Right atrium auricular region (tissue), 2 donors: ENCODE data around the gene SLC22A9. TPM values are rescaled to one million over a fixed set of nuclear protein-coding genes. Genes with fewer than 3 reads are reported as not detected.
"Not testable (repeated sequence)": the region's sequence is repeated elsewhere in the genome, so short reads cannot be mapped to it uniquely, and the experiment has no call there.

Experiments
- DNase-seq: peaks from one replicate; pipeline ENCODE4 v3.0.0-alpha.2; 2019; ENCODE audit warnings: low spot score
- H3K27ac ChIP-seq, 2 donors: fragments of 200-600 bp; sonication (generic); 1 replicate in 1 of 2; 2 replicates in 1 of 2; pipeline ENCODE4 v1.5.1; 2016 to 2019
- H3K27me3 ChIP-seq, 2 donors: fragments of 200-600 bp; sonication (generic); one replicate each; pipeline versions ENCODE4 v1.5.1 to v1.6.0; 2017 to 2019
- H3K36me3 ChIP-seq: fragments of 200-600 bp; sonication (generic); one replicate; pipeline ENCODE4 v1.5.1; 2016
- H3K4me1 ChIP-seq, 2 donors: fragments of 200-600 bp; sonication (generic); one replicate each; pipeline versions ENCODE4 v1.5.1 to v1.6.0; 2017 to 2019
- H3K4me3 ChIP-seq, 2 donors: fragments of 200-600 bp; sonication (generic); 1 replicate in 1 of 2; 2 replicates in 1 of 2; pipeline ENCODE4 v1.5.1; 2017 to 2019; ENCODE audit warnings: mild to moderate bottlenecking in 1 of 2, moderate library complexity in 1 of 2
- H3K9me3 ChIP-seq, 2 donors: fragments of 200-600 bp; sonication (generic); one replicate each; pipeline ENCODE4 v1.5.1; 2019
- total RNA-seq, 2 donors: library from RNA; depleted of rRNA; stranded (reverse); fragments of >200 nt; gene quantifications; one replicate each; pipeline ENCODE4 v1.1.0, GENCODE V29; 2016
- TF ChIP-seq, protein P1 (sequence below), 2 donors: fragments of 200-600 bp; sonication (generic); IDR thresholded peaks; one replicate each; pipeline ENCODE4 v1.5.1; 2019; ENCODE audit warnings: antibody characterized with exemption in 2 of 2

Gene SLC22A9
- not detected for total RNA-seq

DNA sequence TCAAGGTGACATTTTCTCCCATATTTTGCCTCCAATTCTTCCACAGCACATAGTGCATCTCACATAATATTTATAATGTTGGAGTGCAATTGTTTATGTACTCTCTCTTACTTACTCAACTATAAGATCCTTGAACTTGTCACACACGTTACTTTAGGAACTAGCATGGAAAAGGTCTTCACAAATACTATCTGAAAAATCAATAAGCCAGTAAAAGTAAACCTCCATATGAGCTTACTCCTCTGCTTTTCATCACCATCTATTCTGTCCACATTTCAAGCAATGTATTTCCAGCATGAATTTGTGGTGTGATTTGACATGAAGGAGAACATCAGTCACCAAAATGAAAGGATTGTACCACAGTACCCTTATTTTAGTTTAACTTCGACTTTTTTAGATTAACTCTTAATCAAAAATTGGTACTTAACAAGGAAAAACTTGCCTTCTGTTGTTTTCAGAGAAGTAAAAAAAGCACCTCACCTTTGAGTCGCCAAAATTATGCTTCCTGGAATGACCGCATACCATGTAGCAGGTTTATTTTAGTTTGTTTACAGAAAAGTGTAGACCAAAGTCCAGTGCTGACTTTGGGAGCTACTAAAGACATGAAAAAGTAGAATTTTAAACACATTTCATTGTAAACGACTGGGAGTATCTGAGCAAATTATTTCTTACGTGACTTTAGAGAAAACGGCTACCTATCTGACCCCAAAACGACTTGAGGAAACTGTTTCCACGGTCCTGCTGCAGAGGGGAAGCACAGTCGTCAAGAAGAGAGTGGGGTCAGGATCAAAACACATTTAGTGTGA, at the start of gene SLC22A9:
SLC22A9 (plus strand) TSS at position 621 of the 806 bp plus-strand sequence. CDS start 272 bp downstream, outside the sequence.
- Histone ChIP-seq H3K4me3 (no peak within 1 kb of the TSS), H3K27ac (no peak within 1 kb of the TSS), H3K36me3 (no peaks in the 10 kb centered on the region), H3K27me3 (no peaks in the 10 kb centered on the region), H3K9me3 (no peaks in the 10 kb centered on the region), H3K4me1 (no peaks in the 10 kb centered on the region)
- TF ChIP-seq, protein P1, sequence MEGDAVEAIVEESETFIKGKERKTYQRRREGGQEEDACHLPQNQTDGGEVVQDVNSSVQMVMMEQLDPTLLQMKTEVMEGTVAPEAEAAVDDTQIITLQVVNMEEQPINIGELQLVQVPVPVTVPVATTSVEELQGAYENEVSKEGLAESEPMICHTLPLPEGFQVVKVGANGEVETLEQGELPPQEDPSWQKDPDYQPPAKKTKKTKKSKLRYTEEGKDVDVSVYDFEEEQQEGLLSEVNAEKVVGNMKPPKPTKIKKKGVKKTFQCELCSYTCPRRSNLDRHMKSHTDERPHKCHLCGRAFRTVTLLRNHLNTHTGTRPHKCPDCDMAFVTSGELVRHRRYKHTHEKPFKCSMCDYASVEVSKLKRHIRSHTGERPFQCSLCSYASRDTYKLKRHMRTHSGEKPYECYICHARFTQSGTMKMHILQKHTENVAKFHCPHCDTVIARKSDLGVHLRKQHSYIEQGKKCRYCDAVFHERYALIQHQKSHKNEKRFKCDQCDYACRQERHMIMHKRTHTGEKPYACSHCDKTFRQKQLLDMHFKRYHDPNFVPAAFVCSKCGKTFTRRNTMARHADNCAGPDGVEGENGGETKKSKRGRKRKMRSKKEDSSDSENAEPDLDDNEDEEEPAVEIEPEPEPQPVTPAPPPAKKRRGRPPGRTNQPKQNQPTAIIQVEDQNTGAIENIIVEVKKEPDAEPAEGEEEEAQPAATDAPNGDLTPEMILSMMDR (IDR thresholded peaks at IDR 0.05) = no peak
- DNase-seq = no peak

DNA sequence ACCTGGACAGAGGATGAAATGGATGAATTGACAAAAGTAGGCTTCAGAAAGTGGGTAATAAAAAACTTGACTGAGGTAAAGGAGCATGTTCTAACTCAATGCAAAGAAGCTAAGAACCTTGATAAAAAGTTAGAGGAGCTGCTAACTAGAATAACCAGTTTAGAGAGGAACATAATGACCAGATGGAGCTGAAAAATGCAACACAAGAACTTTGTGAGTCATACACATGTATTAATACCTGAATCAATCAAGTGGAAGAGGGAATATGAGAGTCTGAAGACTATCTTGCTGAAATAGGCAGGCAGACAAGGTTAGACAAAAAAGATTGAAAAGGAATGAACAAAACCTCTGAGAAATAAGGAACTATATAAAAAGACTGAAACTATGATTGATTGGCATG, 47.9 kb upstream of the SLC22A9 start:
- no peaks in the 10 kb centered on the region for H3K36me3 ChIP-seq
- H3K27ac ChIP-seq = no peak overlapping the region
- H3K4me3 ChIP-seq = no peak overlapping the region
- H3K9me3 ChIP-seq = peaks cover 0 to 17% of the 10 kb centered on the region in 2 donors
- H3K4me1 ChIP-seq = no peaks in the 10 kb centered on the region
- TF ChIP-seq, protein P1 (IDR thresholded peaks at IDR 0.05) = no peak
- no peak for DNase-seq
- no peaks in the 10 kb centered on the region for H3K27me3 ChIP-seq

DNA sequence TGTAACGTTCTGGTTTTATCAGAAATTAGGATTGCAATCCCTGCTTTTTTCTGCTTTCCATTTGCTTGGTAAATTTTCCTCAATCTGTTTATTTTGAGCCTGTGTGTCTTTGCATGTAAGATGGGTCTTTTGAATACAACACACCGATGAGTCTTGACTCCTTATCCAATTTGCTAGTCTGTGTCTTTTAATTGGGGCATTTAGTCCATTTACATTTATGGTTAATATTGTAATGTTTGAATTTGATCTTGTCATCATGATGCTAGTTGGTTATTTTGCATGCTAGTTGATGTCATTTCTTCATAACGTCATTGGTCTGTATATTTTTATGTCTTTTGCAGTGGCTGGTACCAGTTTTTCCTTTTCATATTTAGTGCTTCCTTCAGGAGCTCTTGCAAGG, 34.5 kb upstream of the SLC22A9 start:
- H3K36me3 ChIP-seq, DNase-seq, H3K27ac ChIP-seq, H3K4me3 ChIP-seq, H3K27me3 ChIP-seq, H3K4me1 ChIP-seq: not testable (repeated sequence)
- H3K9me3 ChIP-seq = peaks cover 0 to 12% of the 10 kb centered on the region in 2 donors

DNA sequence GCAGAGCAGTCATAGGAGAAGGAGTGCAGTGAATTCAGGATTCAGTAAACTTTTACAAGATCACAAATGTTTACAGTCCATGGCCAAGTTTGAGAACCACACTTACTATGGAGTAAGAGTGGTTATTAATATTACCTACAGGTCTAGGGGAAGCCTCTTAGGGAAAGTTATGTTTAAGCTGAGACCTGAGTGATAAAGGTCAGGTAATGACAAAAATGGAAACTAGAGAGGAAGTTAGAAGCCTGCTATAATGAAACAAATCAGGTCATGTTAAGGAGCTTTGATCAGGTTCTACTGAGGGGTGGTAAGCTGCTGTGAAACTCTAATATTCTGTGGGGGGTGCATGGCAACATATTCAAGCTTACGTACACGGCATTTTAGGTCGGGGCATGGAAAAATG, 32.5 kb upstream of the SLC22A9 start:
- Histone ChIP-seq H3K27ac (no peak overlapping the region), H3K9me3 (peaks cover 0 to 12% of the 10 kb centered on the region in 2 donors), H3K4me1 (no peaks in the 10 kb centered on the region), H3K4me3 (no peak overlapping the region), H3K36me3 (no peaks in the 10 kb centered on the region), H3K27me3 (no peaks in the 10 kb centered on the region)
- TF ChIP-seq, protein P1 (IDR thresholded peaks at IDR 0.05) = no peak
- DNase-seq = no peak

DNA sequence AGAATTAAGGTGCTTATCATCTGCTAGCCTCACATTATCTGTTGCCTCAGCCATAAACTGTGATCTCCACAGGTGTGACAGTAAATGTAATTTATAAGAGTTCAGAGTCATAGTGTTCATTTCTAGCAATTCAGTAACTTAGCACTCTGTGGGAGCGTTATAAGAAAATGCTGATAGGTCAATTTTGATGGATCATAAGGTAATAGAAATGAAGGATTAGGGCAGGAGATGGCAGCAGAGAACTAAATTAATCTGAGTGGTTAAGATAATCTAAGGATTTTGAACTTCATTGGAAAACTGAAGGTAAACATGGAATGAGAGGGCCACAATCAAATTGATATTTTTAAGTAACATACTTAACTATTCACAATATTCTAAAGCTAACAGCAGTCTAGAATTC, 26.5 kb upstream of the SLC22A9 start:
- no peaks in the 10 kb centered on the region for H3K27me3 ChIP-seq
- H3K9me3 ChIP-seq = no peaks in the 10 kb centered on the region
- no peak overlapping the region for H3K4me3 ChIP-seq
- no peaks in the 10 kb centered on the region for H3K4me1 ChIP-seq
- no peak for DNase-seq
- H3K27ac ChIP-seq = no peak overlapping the region
- TF ChIP-seq, protein P1 (IDR thresholded peaks at IDR 0.05) = no peak
- H3K36me3 ChIP-seq = no peaks in the 10 kb centered on the region

DNA sequence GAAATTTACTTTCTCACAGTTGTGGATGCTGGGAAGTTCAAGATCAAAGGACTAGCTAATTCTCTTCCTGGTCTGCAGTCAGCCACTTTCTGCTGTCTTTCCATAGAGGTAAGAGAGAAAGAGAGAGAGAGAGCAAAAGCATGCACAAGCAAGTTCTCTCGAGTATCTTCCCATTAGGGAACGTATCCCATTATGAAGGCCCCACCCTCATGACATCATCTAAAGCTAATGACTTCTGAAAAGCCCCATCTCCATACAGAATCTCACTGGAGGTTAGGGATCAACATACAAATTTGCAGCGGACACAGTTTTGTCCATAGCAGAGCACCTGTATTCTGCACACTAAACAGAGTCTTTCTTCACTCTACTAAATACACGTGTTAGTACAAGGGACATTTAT, 17.4 kb upstream of the SLC22A9 start:
- DNase-seq = no peak
- no peaks in the 10 kb centered on the region for H3K36me3 ChIP-seq
- no peak overlapping the region for H3K4me3 ChIP-seq
- H3K27me3 ChIP-seq = no peaks in the 10 kb centered on the region
- TF ChIP-seq, protein P1 (IDR thresholded peaks at IDR 0.05) = no peak
- H3K9me3 ChIP-seq = no peaks in the 10 kb centered on the region
- H3K4me1 ChIP-seq = no peaks in the 10 kb centered on the region
- no peak overlapping the region for H3K27ac ChIP-seq
